ENCODE data around the gene SLC6A13.
"Not testable (repeated sequence)": the region's sequence is repeated elsewhere in the genome, so short reads cannot be mapped to it uniquely, and the experiment has no call there.

Gene SLC6A13

DNA sequence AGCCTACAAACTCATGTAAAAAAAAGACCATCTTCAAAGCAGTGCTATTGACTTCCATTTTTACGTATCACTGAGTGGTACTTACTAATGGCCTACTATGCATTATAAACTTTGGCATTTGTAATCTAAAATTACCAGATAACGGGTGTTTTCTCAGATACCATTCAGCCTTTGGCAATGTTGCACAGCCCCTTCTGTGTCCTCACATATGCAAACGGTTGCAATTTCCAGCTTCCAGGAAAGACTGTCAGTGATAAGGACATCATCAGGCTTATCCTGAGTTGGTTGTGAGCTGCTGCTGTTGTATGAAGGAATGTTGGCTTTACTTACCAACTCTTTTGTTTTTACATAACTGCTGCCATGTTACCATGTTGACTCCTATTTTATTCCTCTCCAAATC, 1.6 kb upstream of the SLC6A13 start:
- no peak for DNase-seq (ENCODE audit: low read depth)

DNA sequence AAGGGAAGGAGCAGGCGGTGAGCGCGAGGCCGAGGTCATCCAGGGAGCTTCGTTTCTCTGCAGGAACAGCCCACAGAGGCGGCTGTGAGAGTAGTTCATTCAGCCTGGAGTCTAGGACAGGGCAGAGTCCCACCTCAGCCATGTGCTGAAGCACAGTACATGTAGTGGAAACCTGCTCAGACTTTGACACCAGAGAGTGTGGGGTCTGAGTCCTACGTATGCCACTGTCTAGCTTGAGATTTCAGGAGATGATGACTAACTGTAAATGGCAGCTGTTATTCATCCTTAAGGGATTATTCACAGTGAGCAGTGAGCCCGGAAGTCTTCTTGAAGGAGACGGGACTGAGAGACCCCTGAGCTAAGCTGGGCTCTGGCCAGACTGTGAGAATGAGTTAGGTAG, 938 bp upstream of the SLC6A13 start:
- DNase-seq (ENCODE audit: low read depth), result no peak

DNA sequence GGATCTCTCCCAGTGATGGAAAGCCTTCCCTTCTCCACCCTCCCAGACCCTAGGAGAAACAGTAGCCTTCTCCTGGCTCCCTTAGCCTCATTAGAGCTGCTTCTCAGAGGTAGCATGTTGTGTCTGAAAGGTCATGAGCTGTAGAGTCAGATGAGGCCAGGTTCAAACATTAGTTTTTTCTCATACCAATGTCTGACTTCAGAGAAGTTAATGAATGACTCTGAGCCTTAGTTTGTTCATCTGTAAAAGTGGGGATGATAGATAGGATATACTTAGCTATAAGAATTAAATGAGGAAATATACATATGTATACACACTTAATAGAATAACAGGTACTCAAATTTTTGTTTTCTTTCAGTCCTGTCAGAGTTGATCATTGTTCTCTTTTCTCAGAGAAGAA, 523 bp downstream of the SLC6A13 start:
- DNase-seq (ENCODE audit: low read depth), result no peak

DNA sequence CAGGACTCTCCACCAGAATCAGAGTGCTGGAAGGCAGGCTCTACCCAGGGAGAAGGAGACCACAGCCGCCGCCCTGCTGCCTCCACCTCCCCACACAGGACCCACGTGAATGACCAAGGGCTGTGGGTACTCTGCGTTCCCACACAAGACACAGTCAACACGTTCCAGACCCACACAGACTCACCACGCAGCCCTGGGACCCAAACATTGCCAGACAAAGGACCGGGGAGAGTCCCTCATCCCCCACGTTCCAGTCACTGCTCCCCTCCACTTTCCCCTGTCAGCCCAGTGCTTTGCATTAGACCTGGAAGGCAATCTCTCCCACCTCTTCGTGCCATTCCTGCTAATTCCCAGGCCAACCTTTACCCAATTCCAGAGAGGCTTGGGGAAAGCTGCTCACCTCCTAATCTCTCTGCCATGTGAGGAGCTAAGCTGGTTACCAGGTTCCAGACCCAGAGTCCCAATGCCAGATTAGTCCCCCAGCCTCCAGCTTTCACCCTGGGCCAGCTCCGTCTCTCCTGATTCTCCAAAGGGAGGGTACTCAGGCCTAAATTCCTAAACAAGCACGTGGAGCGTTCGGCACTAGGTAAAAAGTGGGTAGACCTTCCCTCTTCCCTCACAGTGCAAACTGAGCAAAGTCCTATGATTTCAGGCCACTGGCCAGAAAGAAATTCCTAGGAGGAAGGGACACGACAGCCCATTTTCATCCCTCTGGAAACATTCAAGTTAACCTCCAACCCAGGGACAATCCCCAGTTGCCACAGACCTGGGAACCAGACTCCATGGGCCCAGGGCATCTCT, 4.9 kb downstream of the SLC6A13 start:
- DNase-seq (ENCODE audit: low read depth), result no peak

GRCh38 chr12:256958-257357, 5.7 kb downstream of the SLC6A13 start:
- DNase-seq (ENCODE audit: low read depth), result no peak

DNA sequence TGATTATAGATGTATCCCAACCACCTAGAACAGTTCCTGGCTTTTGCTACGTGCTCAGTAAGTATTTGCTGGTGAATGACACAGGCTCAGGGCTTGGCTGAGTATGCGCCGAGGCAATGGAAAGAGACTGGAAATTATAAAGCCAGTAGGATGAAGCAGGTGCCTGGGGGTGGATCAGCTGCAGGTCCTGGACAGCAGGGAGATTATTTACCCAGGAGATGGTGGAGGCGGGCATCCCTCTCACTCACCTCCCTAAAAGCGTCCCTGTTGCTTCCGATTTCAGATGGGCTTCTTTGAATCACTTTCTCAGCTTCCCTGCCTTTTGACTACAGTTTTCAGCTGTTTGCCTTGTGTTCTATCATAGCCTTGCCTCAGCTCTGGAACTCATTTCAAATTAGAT, 6.4 kb downstream of the SLC6A13 start:
- DNase-seq (ENCODE audit: low read depth), result no peak

DNA sequence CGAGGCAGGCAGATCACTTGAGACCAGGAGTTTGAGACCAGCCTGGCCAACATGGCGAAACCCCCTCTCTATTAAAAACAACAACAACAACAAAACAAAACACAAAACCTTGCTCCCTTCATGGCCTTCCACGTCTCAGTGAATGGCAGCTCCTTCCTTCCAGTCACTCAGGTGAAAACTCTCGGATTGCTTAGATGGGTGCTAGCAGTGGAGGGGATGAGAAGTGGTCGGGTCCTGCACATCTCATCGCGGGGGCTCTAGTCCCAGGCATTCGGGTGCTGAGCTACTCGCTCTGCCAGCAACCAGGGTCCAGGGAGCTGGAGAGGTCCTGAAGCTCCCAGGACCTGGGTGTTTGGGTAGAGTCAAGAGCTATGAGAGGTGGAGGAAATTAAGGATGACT, 7.7 kb downstream of the SLC6A13 start:
- DNase-seq (ENCODE audit: low read depth), result no peak

GRCh38 chr12:254039-254438, 8.6 kb downstream of the SLC6A13 start:
- DNase-seq (ENCODE audit: low read depth), result no peak

- no peak for DNase-seq (ENCODE audit: low read depth)
These were observed 9.4 kb downstream of the SLC6A13 start for GRCh38 chr12:253116-253831.

- no peak for DNase-seq (ENCODE audit: low read depth)
These were observed 10.0 kb downstream of the SLC6A13 start for GRCh38 chr12:252636-253035.

DNA sequence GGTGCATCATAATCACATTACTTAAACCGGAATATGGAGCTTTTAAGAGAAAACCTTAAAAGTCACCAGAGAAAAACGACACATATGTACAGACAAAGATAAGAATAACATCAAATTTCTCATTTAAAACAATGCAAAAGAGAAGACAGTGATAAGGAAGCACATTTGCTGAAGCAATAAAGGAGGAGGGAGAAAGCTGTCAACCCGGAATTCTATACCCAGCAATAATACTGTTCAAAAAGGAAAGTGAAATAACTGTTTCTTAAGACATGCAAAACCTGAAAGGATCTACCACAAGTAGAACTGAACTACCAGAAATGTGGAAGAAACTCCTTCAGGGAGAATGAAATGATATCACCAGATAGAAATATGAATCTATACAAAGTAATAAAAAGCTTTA, 15.4 kb downstream of the SLC6A13 start:
- DNase-seq (ENCODE audit: low read depth), result no peak

- no peak for DNase-seq (ENCODE audit: low read depth)
These were observed 19.3 kb downstream of the SLC6A13 start for GRCh38 chr12:243381-243780.

- DNase-seq (ENCODE audit: low read depth), result no peak
These were observed 20.1 kb downstream of the SLC6A13 start for GRCh38 chr12:242496-242895.

DNA sequence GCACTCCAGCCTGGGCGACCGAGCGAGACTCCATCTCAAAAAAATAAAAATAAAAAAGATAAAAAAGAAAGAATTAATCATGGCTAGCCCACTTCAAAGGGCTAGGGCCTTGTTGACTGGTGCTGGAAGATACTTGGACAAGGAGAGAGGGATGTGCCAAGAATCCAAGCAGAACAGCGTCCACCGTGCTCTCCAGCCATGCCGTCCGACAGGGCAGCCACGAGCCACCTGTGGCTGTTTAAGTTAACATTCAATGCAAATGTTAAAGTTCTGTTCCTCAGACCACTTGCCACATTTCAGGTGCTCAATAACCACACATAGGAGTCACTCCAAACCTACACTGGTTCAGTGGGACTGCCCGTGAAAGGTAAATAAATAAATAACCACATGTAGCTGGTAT, 21.4 kb downstream of the SLC6A13 start:
- no peak for DNase-seq (ENCODE audit: low read depth)

GRCh38 chr12:240566-240965, 22.1 kb downstream of the SLC6A13 start:
- DNase-seq (ENCODE audit: low read depth), result no peak

DNA sequence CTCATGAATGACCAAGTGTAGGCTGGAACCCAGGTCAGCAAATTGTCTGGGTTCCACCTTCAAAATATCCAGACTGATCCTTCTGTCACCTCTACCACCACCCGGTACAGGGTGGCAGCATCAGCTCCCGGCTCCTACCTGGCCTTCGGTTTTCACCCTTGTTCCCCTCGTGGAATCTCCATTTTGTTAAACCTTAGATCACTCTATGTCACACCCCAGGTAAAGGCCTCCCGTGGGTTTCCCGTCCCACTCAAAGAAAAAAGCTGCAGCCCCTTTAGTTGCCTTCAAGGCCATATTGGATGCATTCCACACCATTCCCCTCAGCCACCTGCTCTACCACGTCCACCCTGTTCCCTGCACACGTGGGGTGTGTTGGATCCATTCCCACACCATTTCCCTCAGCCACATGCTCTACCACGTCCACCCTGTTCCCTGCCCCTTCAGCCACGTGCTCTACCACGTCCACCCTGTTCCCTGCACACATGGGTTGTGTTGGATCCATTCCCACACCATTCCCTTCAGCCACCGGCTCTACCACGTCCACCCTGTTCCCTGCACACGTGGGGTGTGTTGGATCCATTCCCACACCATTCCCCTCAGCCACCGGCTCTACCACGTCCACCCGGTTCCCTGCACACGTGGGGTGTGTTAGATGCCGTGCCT, 23.8 kb downstream of the SLC6A13 start:
- no peak for DNase-seq (ENCODE audit: low read depth)

DNA sequence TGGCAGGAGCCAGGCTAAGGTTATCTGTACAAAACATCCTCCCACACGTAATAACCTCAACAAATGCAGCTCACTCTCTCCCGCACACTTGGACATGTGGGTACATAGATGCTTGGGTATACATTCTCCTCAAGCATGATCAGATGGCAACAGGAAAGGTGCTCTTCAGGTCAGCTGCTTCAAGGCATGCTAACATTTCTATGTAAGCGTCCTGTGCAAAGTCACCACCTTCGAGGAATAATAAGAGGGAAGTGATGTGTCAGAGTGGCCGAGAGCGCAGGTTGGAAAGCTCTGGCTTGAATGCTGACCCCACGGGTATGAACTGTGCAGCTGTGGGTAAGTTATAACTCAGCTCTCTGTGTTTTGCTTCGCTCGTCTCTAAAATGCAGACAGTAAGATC, 24.5 kb downstream of the SLC6A13 start:
- no peak for DNase-seq (ENCODE audit: low read depth)

DNA sequence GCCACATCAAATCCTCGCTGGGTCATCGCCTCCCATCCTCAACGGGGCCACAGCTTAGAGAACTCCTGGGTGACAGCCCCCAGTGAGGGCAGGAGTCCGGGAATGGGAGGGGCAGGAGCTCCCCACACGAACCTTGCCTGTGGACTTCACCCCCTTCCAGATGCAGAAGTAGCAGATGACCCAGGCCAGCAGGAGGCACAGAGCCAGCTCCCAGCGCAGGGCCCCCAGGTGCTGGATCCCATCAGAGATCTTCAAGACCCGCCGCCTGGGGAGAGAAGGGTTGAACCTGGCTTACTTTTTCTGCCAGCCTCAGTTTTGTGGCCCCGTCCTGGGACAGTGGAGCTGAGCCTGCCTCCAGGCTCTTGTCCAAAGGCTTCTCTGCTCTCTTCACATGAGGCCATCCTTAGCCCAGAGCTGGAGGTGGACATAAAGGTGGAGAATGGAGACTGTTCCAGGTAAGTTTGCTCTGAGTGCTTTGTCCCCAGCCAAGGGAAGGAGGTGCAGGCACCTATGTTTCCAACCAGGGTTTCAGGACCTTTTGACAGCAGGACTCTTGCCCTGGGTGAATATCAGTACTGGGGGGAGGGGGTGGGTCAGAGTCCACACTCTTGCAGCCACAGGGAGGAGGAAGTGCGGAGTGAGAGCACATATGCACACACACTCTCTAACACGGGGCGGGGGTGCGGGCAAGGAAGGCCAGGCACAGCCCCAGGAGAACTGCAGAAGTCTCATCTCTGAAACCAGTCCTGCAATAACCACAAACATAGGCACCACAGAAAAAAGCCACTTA, 25.4 kb downstream of the SLC6A13 start:
- no peak for DNase-seq (ENCODE audit: low read depth)

GRCh38 chr12:236445-236844, 26.2 kb downstream of the SLC6A13 start:
- DNase-seq (ENCODE audit: low read depth), result no peak

DNA sequence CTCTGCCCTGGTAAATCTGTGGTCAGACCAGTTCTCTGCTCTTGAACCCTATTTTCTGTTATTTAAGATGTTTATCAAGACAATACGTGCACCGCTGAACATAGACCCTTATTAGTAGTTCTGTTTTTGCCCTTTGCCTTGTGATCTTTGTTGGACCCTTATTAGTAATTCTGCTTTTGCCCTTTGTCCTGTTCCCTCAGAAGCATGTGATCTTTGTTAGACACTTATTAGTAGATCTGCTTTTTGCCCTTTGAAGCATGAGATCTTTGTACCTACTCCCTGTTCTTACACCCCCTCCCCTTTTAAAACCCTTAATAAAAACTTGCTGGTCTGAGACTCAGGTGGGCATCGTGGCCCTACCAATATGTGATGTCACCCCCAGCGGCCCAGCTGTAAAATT, 26.7 kb downstream of the SLC6A13 start:
- not testable (repeated sequence) for DNase-seq (ENCODE audit: low read depth)

DNA sequence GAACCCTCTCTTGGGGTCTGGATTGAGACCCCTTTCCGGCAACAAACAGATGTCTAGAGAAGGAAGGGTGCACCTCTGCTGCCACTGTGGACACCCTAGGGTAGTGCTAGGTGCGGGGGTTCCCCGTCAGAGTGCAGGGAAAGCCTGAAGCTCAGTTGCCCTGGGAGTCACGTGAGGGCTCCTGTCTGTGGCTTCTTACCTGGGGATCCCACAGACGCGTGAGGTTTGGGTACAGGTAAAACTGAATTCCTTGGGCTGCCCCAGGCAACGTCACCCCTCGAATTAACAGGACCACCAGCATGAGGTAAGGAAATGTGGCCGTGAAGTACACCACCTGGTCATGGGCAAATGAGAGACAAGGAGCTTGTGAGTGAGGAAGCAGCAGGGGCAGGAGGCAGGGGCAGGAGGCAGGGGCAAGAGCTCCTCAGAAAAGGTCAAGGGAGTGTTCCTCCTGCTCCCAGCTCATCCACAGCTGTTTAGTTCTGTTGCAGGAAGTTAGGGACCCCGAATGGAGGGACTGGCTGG, 27.7 kb downstream of the SLC6A13 start:
- DNase-seq (ENCODE audit: low read depth), result no peak

- DNase-seq (ENCODE audit: low read depth), result no peak
These were observed 28.6 kb downstream of the SLC6A13 start for GRCh38 chr12:234019-234418.
